CD14-positive monocyte (primary cell): ENCODE data around the gene PRTN3. TPM values are rescaled to one million over a fixed set of nuclear protein-coding genes. Genes with fewer than 3 reads are reported as not detected.
A peak's percentile ranks its signal among the peaks of the same experiment; 100 is the strongest.

Source experiments
- DNase-seq, 3 donors: peaks; one replicate each; pipeline ENCODE4 v3.0.0-alpha.2; 2011 to 2022
- H2AFZ ChIP-seq: 2 replicates; pipeline ENCODE4 v1.6.0; 2012; ENCODE audit warnings: mild to moderate bottlenecking, low read depth, low read length, inconsistent platforms; ENCODE audit not compliant: insufficient read depth, poor library complexity, severe bottlenecking
- H3K27ac ChIP-seq, 2 donors: 1 replicate in 1 of 2; 2 replicates in 1 of 2; pipeline ENCODE4 v1.5.1; 2012 to 2013; ENCODE audit warnings: low read length in 2 of 2, control low read depth in 1 of 2, inconsistent platforms in 1 of 2, low read depth in 1 of 2, mild to moderate bottlenecking in 1 of 2
- H3K27me3 ChIP-seq, 2 donors: one replicate each; pipeline versions ENCODE4 v1.6.0 to v1.6.1; 2011 to 2013; ENCODE audit warnings: low read length in 2 of 2; ENCODE audit not compliant: control insufficient read depth in 2 of 2, insufficient read depth in 2 of 2
- H3K36me3 ChIP-seq, 2 donors: replicated peaks in 1 of 2; 1 replicate in 1 of 2; 2 replicates in 1 of 2; pipeline versions ENCODE4 v1.5.1 to v1.6.1; 2012 to 2013; ENCODE audit warnings: low read length in 2 of 2, control low read depth in 1 of 2, inconsistent platforms in 1 of 2, mild to moderate bottlenecking in 1 of 2; ENCODE audit not compliant: insufficient read depth in 2 of 2, control insufficient read depth in 1 of 2
- H3K4me1 ChIP-seq, 2 donors: 1 replicate in 1 of 2; 2 replicates in 1 of 2; pipeline versions ENCODE4 v1.5.1 to v1.6.1; 2012 to 2013; ENCODE audit warnings: low read length in 2 of 2, control low read depth in 1 of 2, inconsistent platforms in 1 of 2, mild to moderate bottlenecking in 1 of 2, moderate library complexity in 1 of 2; ENCODE audit not compliant: insufficient read depth in 2 of 2, control insufficient read depth in 1 of 2
- H3K4me2 ChIP-seq: replicated peaks from 2 replicates; pipeline ENCODE3; 2012; ENCODE audit warnings: low read length, moderate library complexity, mild to moderate bottlenecking; ENCODE audit not compliant: poor library complexity, severe bottlenecking; ENCODE audit errors: extremely low read depth
- H3K4me3 ChIP-seq, 3 experiments: fragments of 200-600 bp in 1 of 3; sonication (generic) in 1 of 3; replicated peaks in 1 of 3; 1 replicate in 2 of 3; 2 replicates in 1 of 3; pipeline ENCODE4 v1.5.1; 2011 to 2013; ENCODE audit warnings: low read length in 3 of 3, mild to moderate bottlenecking in 3 of 3, control low read depth in 2 of 3, low read depth in 2 of 3, inconsistent platforms in 1 of 3, moderate library complexity in 1 of 3
- H3K79me2 ChIP-seq: 2 replicates; pipeline ENCODE4 v1.6.0; 2012; ENCODE audit warnings: mild to moderate bottlenecking, control low read depth, inconsistent platforms, low read length, moderate library complexity; ENCODE audit not compliant: insufficient read depth
- H3K9ac ChIP-seq: 2 replicates; pipeline ENCODE4 v1.6.0; 2017; ENCODE audit warnings: low read length, mild to moderate bottlenecking; ENCODE audit not compliant: insufficient read depth, poor library complexity, severe bottlenecking
- H3K9me3 ChIP-seq, 2 donors: replicated peaks in 1 of 2; 1 replicate in 1 of 2; 2 replicates in 1 of 2; pipeline versions ENCODE4 v1.5.1 to v1.6.1; 2012 to 2013; ENCODE audit warnings: low read length in 2 of 2, control low read depth in 1 of 2; ENCODE audit not compliant: control insufficient read depth in 1 of 2, insufficient read depth in 1 of 2
- H4K20me1 ChIP-seq: 2 replicates; pipeline ENCODE4 v1.6.0; 2012; ENCODE audit warnings: mild to moderate bottlenecking, low read length, control low read depth, moderate library complexity; ENCODE audit not compliant: insufficient read depth
- H3K27ac Mint-ChIP-seq, 7 donors: one replicate each; pipeline ENCODE4 v1.8.0; 2020; ENCODE audit warnings: mild to moderate bottlenecking in 7 of 7, mixed read lengths in 7 of 7, moderate library complexity in 6 of 7, inconsistent platforms in 2 of 7
- H3K27me3 Mint-ChIP-seq, 3 donors: one replicate each; pipeline ENCODE4 v1.8.0; 2021 to 2022; ENCODE audit warnings: low read depth in 3 of 3, mild to moderate bottlenecking in 3 of 3, mixed read lengths in 3 of 3, moderate library complexity in 3 of 3, inconsistent platforms in 1 of 3
- H3K36me3 Mint-ChIP-seq, 2 donors: one replicate each; pipeline ENCODE4 v1.8.0; 2020; ENCODE audit warnings: mixed read lengths in 2 of 2, inconsistent platforms in 1 of 2, mild to moderate bottlenecking in 1 of 2
- H3K4me1 Mint-ChIP-seq: one replicate; pipeline ENCODE4 v1.8.0; 2020; ENCODE audit warnings: mild to moderate bottlenecking, mixed read lengths
- H3K4me3 Mint-ChIP-seq, 2 donors: one replicate each; pipeline ENCODE4 v1.8.0; 2020; ENCODE audit warnings: mild to moderate bottlenecking in 2 of 2, mixed read lengths in 2 of 2, moderate library complexity in 1 of 2
- H3K9me3 Mint-ChIP-seq, 7 donors: one replicate each; pipeline ENCODE4 v1.8.0; 2020 to 2022; ENCODE audit warnings: mixed read lengths in 7 of 7, mild to moderate bottlenecking in 6 of 7, moderate library complexity in 6 of 7, inconsistent platforms in 2 of 7
- CTCF ChIP-seq: fragments of 200-600 bp; IDR thresholded peaks from one replicate; pipeline ENCODE4 v1.8.0; 2022; ENCODE audit warnings: antibody characterized with exemption, mild to moderate bottlenecking
- WGBS: methylation state at CpG from one replicate; pipeline ENCODE4 v1.1.5; 2013; ENCODE audit warnings: missing lambda C conversion rate; ENCODE audit not compliant: insufficient coverage; 5-methylcytosine and 5-hydroxymethylcytosine counted together
- intact Hi-C, 2 donors: fragments of 100-400 bp; cut with micrococcal nuclease; formaldehyde crosslinking; loops; one replicate each; pipeline versions ENCODE4 v1.15.0 to v1.15.1; 2023
- polyA plus RNA-seq, 3 donors: library from polyadenylated mRNA; depleted of rRNA in 1 of 3; unstranded in 2 of 3; stranded (reverse) in 1 of 3; fragments of 300-500 nt in 2 of 3; fragments of >200 nt in 1 of 3; fragmentation: Illumina TruSeq in 2 of 3; gene quantifications; 1 replicate in 2 of 3; 2 replicates in 1 of 3; pipeline ENCODE4 v1.2.3, GENCODE V29; 2012 to 2021

PRTN3 gene
- polyA plus RNA-seq, 3 donors: 0.11 TPM; not detected in 2

- TF ChIP-seq CTCF: peak; percentile 29
- peaks cover 71% of the 10 kb centered on the region for H3K4me1 Mint-ChIP-seq
Measured at GRCh38 chr19:843180-843835, 2.5 kb downstream of the PRTN3 start.

GRCh38 chr19:843836-844545, 3.2 kb downstream of the PRTN3 start:
- H3K9me3 ChIP-seq: no peaks in the 10 kb centered on the region
- no peak overlapping the region for H3K27ac ChIP-seq
- no peak for TF ChIP-seq CTCF
- Mint-ChIP-seq H3K27me3 (peaks cover 48 to 64% (median 51%) of the 10 kb centered on the region in 3 donors), H3K36me3 (peaks cover 0 to 5% of the 10 kb centered on the region in 2 donors), H3K4me1 (peaks cover 73% of the 10 kb centered on the region), H3K27ac (no peak overlapping the region), H3K9me3 (peaks cover 0 to 9% (median 3%) of the 10 kb centered on the region in 7 donors), H3K4me3 (peak overlapping the region; percentile 57 to 63)
- peaks cover 54 to 74% of the 10 kb centered on the region in 2 donors for H3K4me1 ChIP-seq
- H4K20me1 ChIP-seq: peaks cover 5% of the 10 kb centered on the region
- peak overlapping the region; percentile 68 for H2AFZ ChIP-seq
- peak overlapping the region; percentile 5 to 71 (median 18) for H3K4me3 ChIP-seq
- no peak for DNase-seq
- no peak overlapping the region for H3K9ac ChIP-seq
- peak overlapping the region; percentile 88 for H3K4me2 ChIP-seq
- WGBS: 11% methylated on average over 39 of the region's 70 CpGs
- H3K27me3 ChIP-seq: peaks cover 0 to 28% of the 10 kb centered on the region in 2 donors
- intact Hi-C loops: no loop called here
- H3K79me2 ChIP-seq: peaks cover 43% of the 10 kb centered on the region
- no peaks in the 10 kb centered on the region for H3K36me3 ChIP-seq

More at GRCh38 chr19:843180-843835, 2.5 kb downstream of the PRTN3 start:
- H3K9me3 Mint-ChIP-seq: peaks cover 0 to 9% (median 3%) of the 10 kb centered on the region in 7 donors
- Histone ChIP-seq H3K27me3 (peaks cover 0 to 24% of the 10 kb centered on the region in 2 donors), H3K27ac (no peak overlapping the region), H3K4me3 (peak overlapping the region in 2 of 3 experiments; percentile 5 to 71), H3K36me3 (no peaks in the 10 kb centered on the region), H3K4me1 (peaks cover 54 to 74% of the 10 kb centered on the region in 2 donors), H3K79me2 (peaks cover 48% of the 10 kb centered on the region), H3K9me3 (no peaks in the 10 kb centered on the region), H3K9ac (no peak overlapping the region), H3K4me2 (peak overlapping the region; percentile 88), H4K20me1 (peaks cover 5% of the 10 kb centered on the region), H2AFZ (peak overlapping the region; percentile 68)
- no peak overlapping the region for H3K27ac Mint-ChIP-seq
- WGBS: 2% methylated on average over 45 of the region's 46 CpGs
- DNase-seq: peak in 2 of 3 donors; percentile 20 to 34
- peak overlapping the region; percentile 45 to 74 for H3K4me3 Mint-ChIP-seq
- H3K27me3 Mint-ChIP-seq: peaks cover 46 to 58% (median 48%) of the 10 kb centered on the region in 3 donors
- intact Hi-C loops: no loop called here
- H3K36me3 Mint-ChIP-seq: peaks cover 0 to 5% of the 10 kb centered on the region in 2 donors
